Iris pigment epithelial cell (primary cell): ENCODE results near the gene LAMA4.
"Not testable (repeated sequence)": the region's sequence is repeated elsewhere in the genome, so short reads cannot be mapped to it uniquely, and the experiment has no call there.

Experiments used
- DNase-seq: peaks from one replicate; pipeline ENCODE4 v3.0.0-alpha.2; 2011; ENCODE audit warnings: low read depth

Gene LAMA4

GRCh38 chr6:112216662-112217551 lies 37.5 kb downstream of the LAMA4 start:
- peak; percentile 93 for DNase-seq

DNA sequence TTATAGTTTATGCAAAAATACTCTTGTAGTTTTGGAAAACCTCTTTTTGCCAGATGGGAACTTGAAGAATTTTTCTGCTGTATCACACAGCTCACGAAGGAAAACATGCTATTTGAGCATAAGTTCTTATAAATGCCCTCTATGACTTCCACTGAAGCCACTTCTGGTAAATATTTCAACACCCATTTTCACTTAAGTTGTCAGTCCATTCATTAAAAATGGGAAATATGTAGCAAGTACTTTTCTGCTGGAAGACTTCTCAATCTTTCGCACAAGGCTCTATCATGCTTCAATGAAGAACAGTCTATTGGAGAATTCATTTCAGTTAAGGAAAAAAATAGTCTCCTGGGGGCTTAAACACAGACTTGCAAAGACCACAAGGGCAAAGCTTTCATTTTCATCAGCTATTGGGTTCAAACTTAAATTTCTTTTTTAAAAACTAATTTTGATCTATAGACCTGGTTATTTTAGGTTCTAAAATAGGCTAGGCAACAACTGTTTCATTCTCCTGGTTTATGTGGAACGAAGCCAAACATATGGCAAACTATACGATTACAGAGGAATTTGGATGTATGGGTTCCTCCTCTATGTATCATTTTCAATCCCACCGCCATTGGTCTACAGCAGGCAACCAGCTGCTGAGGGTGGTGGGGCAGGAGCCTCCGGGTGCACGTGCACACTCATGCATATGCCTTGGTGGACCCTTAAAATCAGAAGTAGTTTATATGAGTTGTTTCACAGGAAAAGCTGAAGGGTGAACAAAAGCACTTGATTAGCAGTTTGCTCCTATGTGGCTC lies 38.7 kb downstream of the LAMA4 start:
- no peak for DNase-seq

DNA sequence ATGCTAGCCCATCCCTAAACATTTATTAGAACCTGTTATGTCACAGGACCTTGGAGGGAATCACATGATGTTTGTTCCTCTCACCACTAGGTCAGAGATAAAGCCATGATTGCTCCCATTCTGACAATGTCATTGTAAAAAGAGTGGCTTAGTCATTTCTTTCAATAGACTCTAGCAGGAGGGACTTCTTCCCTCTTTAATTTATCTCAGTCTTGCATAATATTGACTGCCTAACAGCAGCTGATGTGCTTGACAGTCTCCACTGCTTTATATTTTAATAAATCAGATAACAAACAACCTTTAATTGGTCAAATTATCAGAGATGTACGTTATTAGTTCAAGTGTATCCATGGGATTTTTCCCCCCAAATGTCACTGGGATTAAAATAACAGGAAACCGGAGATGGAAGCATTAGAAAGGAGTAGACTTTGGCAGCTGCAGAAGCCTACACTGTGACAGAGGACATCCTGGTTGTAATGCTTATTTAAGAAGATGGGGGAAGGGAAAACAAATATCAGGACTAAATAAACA lies 39.6 kb downstream of the LAMA4 start:
- DNase-seq, result no peak

GRCh38 chr6:112210852-112211251 lies 43.5 kb downstream of the LAMA4 start:
- no peak for DNase-seq

DNA sequence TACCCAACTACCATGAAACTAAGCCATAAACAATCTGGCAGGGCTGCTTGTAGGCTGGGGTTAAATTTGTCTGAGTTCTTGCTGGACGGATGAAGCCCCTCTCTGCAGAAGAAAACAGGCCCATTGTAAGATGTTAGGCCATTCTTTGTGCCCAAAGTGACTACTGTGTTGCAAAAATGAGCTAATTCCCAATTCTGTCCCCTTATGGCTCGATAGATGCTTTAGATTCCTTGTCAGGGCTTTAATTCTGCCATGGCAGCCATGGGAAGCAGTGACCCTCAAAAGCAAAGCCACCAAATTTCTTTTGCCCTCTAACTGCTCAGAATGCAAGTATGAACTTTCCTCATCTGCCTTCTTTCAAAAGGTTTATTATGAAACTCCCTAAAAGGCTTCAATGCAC lies 45.2 kb downstream of the LAMA4 start:
- no peak for DNase-seq

DNA sequence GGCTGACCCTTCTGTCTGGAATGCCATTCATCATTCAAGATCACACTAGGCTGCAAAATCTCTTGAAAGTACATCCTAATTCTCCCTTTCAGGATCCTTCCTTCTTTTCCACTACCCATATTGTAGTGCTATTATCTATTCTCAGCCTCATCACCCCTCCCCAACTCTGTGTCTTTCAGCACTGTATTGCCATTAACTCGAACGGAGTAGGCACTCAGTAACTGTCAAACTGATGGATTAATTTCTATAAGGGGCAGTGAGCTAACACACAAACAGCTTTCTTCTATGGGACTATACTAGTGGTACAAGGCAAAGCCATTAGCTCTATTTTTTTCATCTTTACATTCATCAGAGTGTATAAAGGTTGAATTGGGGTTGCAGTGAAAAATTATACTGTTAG lies 46.6 kb downstream of the LAMA4 start:
- no peak for DNase-seq

GRCh38 chr6:112207131-112207530 lies 47.2 kb downstream of the LAMA4 start:
- DNase-seq, result no peak

GRCh38 chr6:112206110-112206458 lies 48.3 kb downstream of the LAMA4 start:
- DNase-seq, result no peak

- peak; percentile 59 for DNase-seq
Observed at GRCh38 chr6:112205427-112206109, 48.8 kb downstream of the LAMA4 start.

DNA sequence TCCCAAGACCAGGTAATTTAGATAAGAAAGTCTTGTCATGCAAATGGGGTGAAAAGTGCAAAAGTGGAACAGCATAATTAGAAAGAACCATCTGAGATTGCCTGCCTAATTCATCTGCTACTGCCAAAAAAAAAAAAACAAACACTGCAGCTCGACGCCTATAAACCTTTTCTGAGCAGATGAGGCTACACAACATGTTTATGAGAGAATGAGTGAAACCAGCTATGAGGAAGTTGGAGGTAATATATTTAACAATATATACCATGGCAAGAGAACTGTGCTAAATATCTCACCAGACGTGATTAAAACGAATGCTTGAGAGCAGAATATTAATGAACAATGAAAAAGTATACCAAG lies 50.0 kb downstream of the LAMA4 start:
- DNase-seq, result no peak

DNA sequence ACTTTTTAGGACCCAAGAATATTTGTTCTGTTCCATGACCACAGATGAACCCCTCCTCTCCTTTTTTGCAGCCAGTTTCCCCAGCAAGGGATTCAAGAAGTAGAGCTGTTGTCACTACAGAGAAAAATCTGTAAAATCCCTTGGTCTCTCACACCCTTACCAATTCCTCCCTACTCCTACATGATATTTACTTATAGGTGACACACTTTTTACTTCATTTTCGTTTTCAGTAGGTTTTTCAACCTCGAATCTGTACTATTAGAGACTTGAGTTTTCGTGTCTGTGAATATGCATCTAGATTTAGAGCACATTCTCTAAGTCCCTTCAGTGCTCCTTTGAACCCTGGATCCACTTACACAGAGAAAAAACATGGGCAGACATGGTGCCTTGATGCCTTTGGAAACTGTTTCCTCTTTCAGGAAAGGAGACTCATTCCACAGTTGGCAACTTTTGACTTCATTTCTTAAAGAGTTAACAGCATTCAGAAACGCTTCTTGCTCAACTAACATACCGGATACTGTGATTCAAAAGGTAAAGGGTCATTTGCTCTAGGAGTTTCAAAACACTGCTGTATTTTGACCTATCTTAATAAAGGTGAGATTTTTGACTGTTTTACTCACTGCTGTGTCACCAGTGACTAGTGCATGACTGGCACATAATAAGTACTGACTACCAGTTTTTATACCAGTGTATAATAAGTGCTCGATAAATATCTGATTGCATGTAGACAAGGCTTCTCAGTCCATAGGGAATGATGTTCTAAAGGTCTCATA lies 50.6 kb downstream of the LAMA4 start:
- DNase-seq, result peak; percentile 95

DNA sequence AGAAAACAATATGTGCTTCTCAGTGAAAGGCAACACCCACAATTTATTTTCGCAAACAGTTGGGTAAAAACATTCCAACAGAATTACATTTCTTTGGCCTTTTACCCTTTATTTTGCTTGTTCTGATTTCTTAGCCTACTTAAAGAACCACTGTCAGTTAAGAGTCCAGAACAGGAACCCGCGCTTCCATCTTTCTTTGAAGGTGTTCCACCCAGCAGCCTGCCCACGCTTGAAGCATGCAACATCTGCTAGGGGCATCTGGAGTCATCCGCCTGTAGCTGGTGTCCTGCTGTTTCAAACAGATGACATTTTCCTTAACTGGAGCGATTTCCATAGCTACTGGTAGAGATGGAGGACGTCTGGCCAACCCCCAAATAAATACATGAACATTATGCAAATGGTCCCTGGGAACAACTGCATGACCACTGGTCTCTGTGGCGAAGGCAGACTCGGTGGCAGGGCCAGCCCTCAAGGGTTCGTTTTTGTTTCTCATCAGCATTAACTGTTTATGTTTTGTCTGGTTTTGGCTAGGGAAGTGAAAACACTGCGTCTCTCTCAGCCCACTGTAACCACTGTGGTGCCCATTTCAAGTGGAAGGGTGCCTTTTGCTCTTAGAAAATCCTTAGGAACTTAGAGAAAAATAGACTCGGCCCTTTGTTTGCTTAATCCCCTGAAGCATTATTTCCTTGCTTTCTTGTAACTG lies 51.6 kb downstream of the LAMA4 start:
- peak; percentile 79 for DNase-seq

DNA sequence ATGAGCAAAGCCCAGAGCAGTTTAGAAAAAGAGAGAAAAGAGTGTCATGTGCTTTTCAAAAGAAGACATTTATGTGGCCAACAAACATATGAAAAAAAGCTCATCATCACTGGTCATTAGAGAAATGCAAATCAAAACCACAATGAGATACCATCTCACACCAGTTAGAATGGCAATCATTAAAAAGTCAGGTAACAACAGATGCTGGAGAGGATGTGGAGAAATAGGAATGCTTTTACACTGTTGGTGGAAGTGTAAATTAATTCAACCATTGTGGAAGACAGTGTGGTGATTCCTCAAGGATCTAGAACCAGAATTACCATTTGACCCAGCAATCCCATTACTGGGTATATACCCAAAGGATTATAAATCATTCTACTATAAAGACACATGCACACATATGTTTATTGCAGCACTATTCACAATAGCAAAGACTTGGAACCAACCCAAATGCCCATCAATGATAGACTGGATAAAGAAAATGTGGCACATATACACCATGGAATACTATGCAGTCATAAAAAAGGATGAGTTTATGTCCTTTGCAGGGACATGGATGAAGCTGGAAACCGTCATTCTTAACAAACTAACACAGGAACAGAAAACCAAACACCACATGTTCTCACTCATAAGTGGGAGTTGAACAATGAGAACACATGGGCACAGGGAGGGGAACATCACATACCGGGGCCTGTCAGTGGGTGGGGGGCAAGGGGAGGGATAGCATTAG lies 54.0 kb downstream of the LAMA4 start:
- not testable (repeated sequence) for DNase-seq

DNA sequence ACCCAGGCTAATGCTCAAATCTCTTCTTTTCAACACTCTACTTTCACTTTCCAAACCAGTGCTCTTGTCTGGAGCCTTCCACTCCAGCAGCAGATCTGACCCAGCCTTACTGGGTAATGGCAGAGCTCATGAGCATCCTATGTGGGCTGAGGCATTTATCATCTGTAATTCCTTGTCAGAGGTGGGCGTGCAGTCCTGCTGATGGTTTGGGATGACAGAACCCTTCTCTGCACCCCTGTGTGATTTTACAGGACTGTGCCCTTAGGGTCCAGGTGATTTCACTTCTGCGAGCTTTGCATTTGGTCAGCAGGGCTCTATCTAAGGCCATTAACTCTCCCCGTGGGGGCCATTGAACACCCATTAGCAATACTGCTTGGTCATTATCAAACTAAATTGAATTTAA lies 55.4 kb downstream of the LAMA4 start:
- no peak for DNase-seq

- DNase-seq, result no peak
Observed at GRCh38 chr6:112198582-112198981, 55.8 kb downstream of the LAMA4 start.

DNA sequence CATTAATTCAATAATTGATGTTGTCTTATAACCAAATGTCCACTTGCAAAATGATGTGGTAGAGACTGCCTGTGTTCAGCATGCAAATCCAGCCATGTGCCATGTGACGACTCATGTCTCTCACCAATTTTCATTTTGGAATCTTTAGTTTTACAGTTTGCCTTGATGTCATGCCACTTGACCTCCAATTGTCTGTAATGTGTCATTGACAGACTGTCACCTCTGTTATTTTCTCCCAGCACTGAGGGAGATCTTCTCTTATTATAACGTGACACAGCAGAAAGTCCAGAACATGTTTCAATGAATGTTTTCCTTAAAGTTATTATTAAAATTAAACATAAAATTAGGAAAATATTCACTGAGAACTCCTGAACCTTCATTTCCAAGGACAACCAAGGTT lies 56.7 kb downstream of the LAMA4 start:
- no peak for DNase-seq

DNA sequence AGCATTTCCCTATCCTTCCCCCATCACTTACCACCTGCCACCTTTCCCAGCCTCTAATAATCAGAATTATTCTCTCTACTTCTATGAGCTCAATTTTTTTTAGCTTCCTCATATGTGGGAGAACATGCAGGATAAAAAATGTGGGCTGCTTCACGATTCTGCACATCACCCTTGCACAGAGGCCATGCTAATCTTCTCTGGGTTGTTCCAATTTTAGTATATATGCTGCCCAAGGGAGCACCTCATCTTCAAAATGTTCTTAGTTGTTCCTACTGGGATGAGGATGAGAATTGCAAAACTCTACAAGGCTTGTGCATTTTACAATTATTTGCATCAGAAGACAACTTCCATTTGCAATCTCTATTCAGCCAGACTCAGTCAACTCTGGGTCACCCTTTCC lies 58.1 kb downstream of the LAMA4 start:
- no peak for DNase-seq

GRCh38 chr6:112195166-112195565 lies 59.2 kb downstream of the LAMA4 start:
- no peak for DNase-seq

- no peak for DNase-seq
Observed at GRCh38 chr6:112194511-112194910, 59.9 kb downstream of the LAMA4 start.

GRCh38 chr6:112193535-112194051 lies 60.8 kb downstream of the LAMA4 start:
- DNase-seq, result no peak
